ENCODE measurements around the gene COL1A2. TPM values are rescaled to one million over a fixed set of nuclear protein-coding genes. Genes with fewer than 3 reads are reported as not detected.

The COL1A2 gene
- total RNA-seq, 1 experiment from 2014 or later, result not detected

DNA sequence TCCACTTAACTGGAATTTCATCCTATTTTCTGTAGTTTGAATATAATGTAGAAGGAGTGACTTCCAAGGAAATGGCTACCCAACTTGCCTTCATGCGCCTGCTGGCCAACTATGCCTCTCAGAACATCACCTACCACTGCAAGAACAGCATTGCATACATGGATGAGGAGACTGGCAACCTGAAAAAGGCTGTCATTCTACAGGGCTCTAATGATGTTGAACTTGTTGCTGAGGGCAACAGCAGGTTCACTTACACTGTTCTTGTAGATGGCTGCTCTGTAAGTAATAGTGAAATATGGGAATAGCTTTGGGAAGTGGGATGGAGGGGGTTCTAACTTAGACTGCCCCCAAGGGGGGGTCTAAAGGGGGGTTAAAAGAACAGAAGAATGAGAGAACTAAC, 34.5 kb downstream of the COL1A2 start:
- no peaks in the 10 kb centered on the region for H3K4me1 Mint-ChIP-seq (ENCODE audit: low read depth, unreplicated experiment)
- no peak overlapping the region for H3K4me3 Mint-ChIP-seq (ENCODE audit: low read depth, unreplicated experiment)
- H3K27me3 Mint-ChIP-seq (ENCODE audit: unreplicated experiment), result no peaks in the 10 kb centered on the region
- H3K9me3 Mint-ChIP-seq (ENCODE audit: low read depth, unreplicated experiment), result no peaks in the 10 kb centered on the region
- intact Hi-C loops (cut with micrococcal nuclease; ENCODE audit: unreplicated experiment), result no loop called here
- H3K27ac Mint-ChIP-seq (ENCODE audit: unreplicated experiment), result no peak overlapping the region
- BruUV-seq (replicated peaks), result no TSS peak
- no peak for DNase-seq
- no peaks in the 10 kb centered on the region for H3K36me3 Mint-ChIP-seq (ENCODE audit: insufficient read depth, unreplicated experiment)
- TF ChIP-seq, protein P1, sequence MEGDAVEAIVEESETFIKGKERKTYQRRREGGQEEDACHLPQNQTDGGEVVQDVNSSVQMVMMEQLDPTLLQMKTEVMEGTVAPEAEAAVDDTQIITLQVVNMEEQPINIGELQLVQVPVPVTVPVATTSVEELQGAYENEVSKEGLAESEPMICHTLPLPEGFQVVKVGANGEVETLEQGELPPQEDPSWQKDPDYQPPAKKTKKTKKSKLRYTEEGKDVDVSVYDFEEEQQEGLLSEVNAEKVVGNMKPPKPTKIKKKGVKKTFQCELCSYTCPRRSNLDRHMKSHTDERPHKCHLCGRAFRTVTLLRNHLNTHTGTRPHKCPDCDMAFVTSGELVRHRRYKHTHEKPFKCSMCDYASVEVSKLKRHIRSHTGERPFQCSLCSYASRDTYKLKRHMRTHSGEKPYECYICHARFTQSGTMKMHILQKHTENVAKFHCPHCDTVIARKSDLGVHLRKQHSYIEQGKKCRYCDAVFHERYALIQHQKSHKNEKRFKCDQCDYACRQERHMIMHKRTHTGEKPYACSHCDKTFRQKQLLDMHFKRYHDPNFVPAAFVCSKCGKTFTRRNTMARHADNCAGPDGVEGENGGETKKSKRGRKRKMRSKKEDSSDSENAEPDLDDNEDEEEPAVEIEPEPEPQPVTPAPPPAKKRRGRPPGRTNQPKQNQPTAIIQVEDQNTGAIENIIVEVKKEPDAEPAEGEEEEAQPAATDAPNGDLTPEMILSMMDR (IDR thresholded peaks at IDR 0.05; ENCODE audit: unreplicated experiment), result no peak
- CTCF ChIA-PET, result no interaction called here

- BruUV-seq (replicated peaks), result no TSS peak
- Mint-ChIP-seq H3K27ac (ENCODE audit: unreplicated experiment) (no peak overlapping the region), H3K27me3 (ENCODE audit: unreplicated experiment) (no peaks in the 10 kb centered on the region), H3K4me1 (ENCODE audit: low read depth, unreplicated experiment) (no peaks in the 10 kb centered on the region), H3K9me3 (ENCODE audit: low read depth, unreplicated experiment) (no peaks in the 10 kb centered on the region), H3K36me3 (ENCODE audit: insufficient read depth, unreplicated experiment) (no peaks in the 10 kb centered on the region), H3K4me3 (ENCODE audit: low read depth, unreplicated experiment) (no peak overlapping the region)
- TF ChIP-seq, protein P1 (IDR thresholded peaks at IDR 0.05; ENCODE audit: unreplicated experiment), result no peak
- intact Hi-C loops (cut with micrococcal nuclease; ENCODE audit: unreplicated experiment), result no loop called here
- CTCF ChIA-PET, result no interaction called here
- no peak for DNase-seq
Measured at GRCh38 chr7:94431176-94431575, 36.5 kb downstream of the COL1A2 start.

DNA sequence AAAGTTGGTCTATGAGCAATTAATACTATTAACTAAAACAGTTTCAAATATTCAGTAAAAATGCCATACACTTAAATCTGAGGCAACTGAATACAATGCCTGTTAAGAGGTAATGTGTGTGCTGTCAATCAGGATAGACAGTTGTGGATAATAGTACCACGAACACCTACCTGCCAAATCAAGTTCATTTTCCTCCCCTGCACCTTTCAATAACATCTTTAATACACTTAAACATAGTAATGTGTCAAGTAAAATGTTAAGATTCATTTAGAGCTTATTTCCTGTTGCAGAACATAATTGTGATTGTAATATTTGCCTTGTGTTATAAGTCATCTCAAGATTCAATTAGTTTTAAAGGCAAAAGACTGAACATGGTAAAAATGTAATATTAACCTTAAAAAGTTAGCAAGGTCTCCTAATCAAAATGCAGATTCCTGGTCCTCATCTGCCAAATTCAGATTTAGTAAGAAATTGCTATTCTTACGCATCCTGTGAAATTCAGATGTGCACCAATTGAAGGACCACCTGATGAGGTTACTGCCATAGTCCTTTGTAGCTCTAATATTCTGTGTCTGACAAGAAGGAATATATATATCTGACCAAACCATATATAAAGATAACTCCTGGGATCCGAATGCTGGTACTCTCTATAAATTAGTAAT, 37.1 kb downstream of the COL1A2 start:
- intact Hi-C loops (cut with micrococcal nuclease; ENCODE audit: unreplicated experiment), result no loop called here
- H3K9me3 Mint-ChIP-seq (ENCODE audit: low read depth, unreplicated experiment), result no peaks in the 10 kb centered on the region
- no peak for DNase-seq
- no peak overlapping the region for H3K4me3 Mint-ChIP-seq (ENCODE audit: low read depth, unreplicated experiment)
- no peaks in the 10 kb centered on the region for H3K36me3 Mint-ChIP-seq (ENCODE audit: insufficient read depth, unreplicated experiment)
- BruUV-seq (replicated peaks), result no TSS peak
- H3K27me3 Mint-ChIP-seq (ENCODE audit: unreplicated experiment), result no peaks in the 10 kb centered on the region
- CTCF ChIA-PET, result no interaction called here
- H3K27ac Mint-ChIP-seq (ENCODE audit: unreplicated experiment), result no peak overlapping the region
- TF ChIP-seq, protein P1 (IDR thresholded peaks at IDR 0.05; ENCODE audit: unreplicated experiment), result no peak
- no peaks in the 10 kb centered on the region for H3K4me1 Mint-ChIP-seq (ENCODE audit: low read depth, unreplicated experiment)

DNA sequence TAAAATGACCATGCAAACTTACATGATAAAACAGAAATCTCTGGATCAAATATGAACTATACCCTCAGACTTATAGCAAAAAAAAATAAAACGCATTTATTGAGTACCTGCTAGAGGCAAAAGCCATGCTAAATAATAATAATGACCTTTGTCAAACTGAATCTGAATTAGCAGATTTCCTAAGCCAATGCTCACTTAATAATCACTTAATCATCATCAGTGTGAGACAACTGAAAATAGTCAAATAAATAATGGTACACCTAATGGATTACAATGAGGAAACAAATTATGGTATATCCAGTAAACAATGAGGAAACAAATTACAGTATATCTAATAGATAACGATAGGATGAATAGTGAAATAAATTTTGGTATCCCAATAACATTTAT, 37.6 kb downstream of the COL1A2 start:
- BruUV-seq (replicated peaks), result no TSS peak
- Mint-ChIP-seq H3K27me3 (ENCODE audit: unreplicated experiment) (no peaks in the 10 kb centered on the region), H3K4me1 (ENCODE audit: low read depth, unreplicated experiment) (no peaks in the 10 kb centered on the region), H3K4me3 (ENCODE audit: low read depth, unreplicated experiment) (no peak overlapping the region), H3K9me3 (ENCODE audit: low read depth, unreplicated experiment) (no peaks in the 10 kb centered on the region), H3K27ac (ENCODE audit: unreplicated experiment) (no peak overlapping the region), H3K36me3 (ENCODE audit: insufficient read depth, unreplicated experiment) (no peaks in the 10 kb centered on the region)
- TF ChIP-seq, protein P1 (IDR thresholded peaks at IDR 0.05; ENCODE audit: unreplicated experiment), result no peak
- intact Hi-C loops (cut with micrococcal nuclease; ENCODE audit: unreplicated experiment), result no loop called here
- CTCF ChIA-PET, result no interaction called here
- no peak for DNase-seq
